Left ventricle myocardium superior (tissue), 1 donor: Measurements from ENCODE around the gene MYBPC1. TPM values are rescaled to one million over a fixed set of nuclear protein-coding genes. Genes with fewer than 3 reads are reported as not detected.
A peak's percentile ranks its signal among the peaks of the same experiment; 100 is the strongest.
"Not testable (repeated sequence)": the region's sequence is repeated elsewhere in the genome, so short reads cannot be mapped to it uniquely, and the experiment has no call there.

Experiments used
- ATAC-seq: fragments of 200-7000 bp; cut with Tn5 transposase; one replicate; pipeline ENCODE4 v1.9.1; 2020; ENCODE audit warnings: mild to moderate bottlenecking, moderate library complexity
- DNase-seq: peaks from one replicate; pipeline ENCODE4 v3.0.0-alpha.2; 2020
- intact Hi-C: fragments of 100-400 bp; cut with micrococcal nuclease; formaldehyde crosslinking; loops from one replicate; pipeline ENCODE4 v1.11.0; 2022
- long read RNA-seq: library from polyadenylated mRNA; unstranded; transcript quantifications from one replicate; pipeline ENCODE4 v2.0.0, GENCODE V29; 2021
- total RNA-seq: library from RNA; stranded (reverse); fragmentation: NEBNext Ultra II Directional; extraction: Animal tissue kit (Norgen Biotek cat#: 25700); gene quantifications from one replicate; pipeline ENCODE4 v1.2.1, GENCODE V29; 2021
- donor health status: DM: no; HTN: yes; CAD: no; lungs with severe emphysema.

The MYBPC1 gene
- 3.9 TPM for total RNA-seq
- long read RNA-seq, partial matches to known transcripts = 6 of 6 reads
- long read RNA-seq, other reads (novel, unspliced or antisense) = 0 of 6 reads

GRCh38 chr12:101594700-101595099 is at the start of gene MYBPC1:
Gene MYBPC1 (plus strand): TSS chr12:101594971. CDS start chr12:101595071, 100 bp downstream.
- DNase-seq (no peak), ATAC-seq (no peak)
- intact Hi-C loops = no loop called here

- no peak for ATAC-seq
- DNase-seq = no peak
- intact Hi-C loops = no loop called here
Observed at GRCh38 chr12:101551362-101552114, 43.2 kb upstream of the MYBPC1 start.

- intact Hi-C loops = no loop called here
- ATAC-seq = peak; percentile 71
- DNase-seq = peak; percentile 29
Observed at GRCh38 chr12:101552277-101552676, 42.5 kb upstream of the MYBPC1 start.

GRCh38 chr12:101557094-101557493 is 37.7 kb upstream of the MYBPC1 start:
- ATAC-seq (no peak), DNase-seq (no peak)
- intact Hi-C loops = no loop called here

GRCh38 chr12:101558726-101559125 is 36.0 kb upstream of the MYBPC1 start:
- ATAC-seq, intact Hi-C loops, DNase-seq: not testable (repeated sequence)

GRCh38 chr12:101563212-101563611 is 31.6 kb upstream of the MYBPC1 start:
- ATAC-seq = no peak
- intact Hi-C loops = no loop called here
- DNase-seq = no peak

- intact Hi-C loops = no loop called here
- ATAC-seq (no peak), DNase-seq (no peak)
Observed at GRCh38 chr12:101564912-101565311, 29.9 kb upstream of the MYBPC1 start.

- DNase-seq = no peak
- no peak for ATAC-seq
- intact Hi-C loops = no loop called here
Observed at GRCh38 chr12:101566318-101566717, 28.5 kb upstream of the MYBPC1 start.

- ATAC-seq (peak; percentile 64), DNase-seq (no peak)
- intact Hi-C loops = no loop called here
Observed at GRCh38 chr12:101567918-101568317, 26.9 kb upstream of the MYBPC1 start.

- peak; percentile 53 for ATAC-seq
- intact Hi-C loops = no loop called here
Observed at GRCh38 chr12:101570047-101570446, 24.7 kb upstream of the MYBPC1 start.

GRCh38 chr12:101571105-101571504 is 23.7 kb upstream of the MYBPC1 start:
- ATAC-seq (no peak), DNase-seq (no peak)
- intact Hi-C loops = no loop called here

More at GRCh38 chr12:101570047-101570446, 24.7 kb upstream of the MYBPC1 start:
- DNase-seq = no peak

GRCh38 chr12:101573743-101574142 is 21.0 kb upstream of the MYBPC1 start:
- ATAC-seq = no peak
- intact Hi-C loops = no loop called here

GRCh38 chr12:101578417-101578816 is 16.4 kb upstream of the MYBPC1 start:
- no peak for ATAC-seq
- DNase-seq = no peak
- intact Hi-C loops = no loop called here

More at GRCh38 chr12:101573743-101574142, 21.0 kb upstream of the MYBPC1 start:
- no peak for DNase-seq

GRCh38 chr12:101581190-101581589 is 13.6 kb upstream of the MYBPC1 start:
- ATAC-seq = no peak

GRCh38 chr12:101582937-101583336 is 11.8 kb upstream of the MYBPC1 start:
- intact Hi-C loops = no loop called here
- ATAC-seq = no peak
- no peak for DNase-seq

More at GRCh38 chr12:101581190-101581589, 13.6 kb upstream of the MYBPC1 start:
- no peak for DNase-seq
- intact Hi-C loops = no loop called here

GRCh38 chr12:101590383-101590782 is 4.4 kb upstream of the MYBPC1 start:
- intact Hi-C loops = no loop called here
- ATAC-seq = no peak
- no peak for DNase-seq

GRCh38 chr12:101591781-101592180 is 3.0 kb upstream of the MYBPC1 start:
- ATAC-seq (no peak), DNase-seq (no peak)
- intact Hi-C loops = no loop called here

- intact Hi-C loops = no loop called here
- no peak for DNase-seq
- no peak for ATAC-seq
Observed at GRCh38 chr12:101592448-101592847, 2.3 kb upstream of the MYBPC1 start.

- intact Hi-C loops = no loop called here
- DNase-seq = no peak
- no peak for ATAC-seq
Observed at GRCh38 chr12:101592921-101593320, 1.9 kb upstream of the MYBPC1 start.

- DNase-seq = no peak
- ATAC-seq = no peak
- intact Hi-C loops = no loop called here
Observed at GRCh38 chr12:101596172-101596571, 1.4 kb downstream of the MYBPC1 start.

GRCh38 chr12:101597164-101597563 is 2.4 kb downstream of the MYBPC1 start:
- ATAC-seq (no peak), DNase-seq (no peak)
- intact Hi-C loops = no loop called here
